HepG2 (cell line): ENCODE measurements around the gene OTOGL. TPM values are rescaled to one million over a fixed set of nuclear protein-coding genes. Genes with fewer than 3 reads are reported as not detected.

ENCODE experiments used
- ATAC-seq: fragments of 200-7000 bp; cut with Tn5 transposase; 3 replicates; pipeline ENCODE4 v1.9.1; 2020; ENCODE audit warnings: mild to moderate bottlenecking, moderate library complexity
- BruUV-seq: library from RNA; stranded (reverse); fragments of 400-500 nt; replicated peaks from 2 replicates; lab custom pipeline; 2021; lab: Mats Ljungman, UMichigan
- CTCF ChIA-PET: fragments of 300-600 bp; formaldehyde crosslinking; extraction: SDS; loops from one replicate; lab custom pipeline; 2021; ENCODE audit warnings: low total read pairs, inconsistent platforms, low intra/inter-chr PET ratio; lab: Yijun Ruan, JAX
- POLR2A ChIA-PET: fragments of 350-600 bp; sonication (Branson Sonifier 250); formaldehyde crosslinking; loops from one replicate; lab custom pipeline; 2020; ENCODE audit warnings: antibody characterized with exemption, inconsistent platforms; lab: Yijun Ruan, JAX
- DNase-seq: peaks from one replicate; pipeline ENCODE4 v3.0.0-alpha.2; 2015; ENCODE audit warnings: low spot score
- FAIRE-seq: peaks from 3 replicates; lab custom pipeline; 2011; peaks lifted over from hg19 to GRCh38; lab: Jason Lieb, UNC
- H2AFZ ChIP-seq: one replicate; pipeline ENCODE4 v1.6.1; 2011; ENCODE audit warnings: low read length, inconsistent platforms
- H3K27ac ChIP-seq: fragments of 300-600 bp; 3 replicates; pipeline ENCODE4 v1.8.0; 2011; ENCODE audit warnings: mixed run types, mild to moderate bottlenecking, mixed read lengths, low read length, inconsistent platforms; ENCODE audit not compliant: insufficient read depth; ENCODE audit errors: extremely low read length
- H3K27me3 ChIP-seq, 2 experiments: fragments of 200-600 bp in 1 of 2; 2 replicates in 1 of 2; 3 replicates in 1 of 2; pipeline versions ENCODE4 v1.6.0 to v1.8.0; 2011; ENCODE audit warnings: low read length in 2 of 2, mild to moderate bottlenecking in 2 of 2, moderate library complexity in 2 of 2, inconsistent platforms in 1 of 2; ENCODE audit not compliant: insufficient read depth in 2 of 2, control insufficient read depth in 1 of 2
- H3K36me3 ChIP-seq, 2 experiments: fragments of 200-600 bp in 1 of 2; replicated peaks in 1 of 2; 2 replicates in 1 of 2; 3 replicates in 1 of 2; pipeline versions ENCODE4 v1.5.1 to v1.8.0; 2011; ENCODE audit warnings: low read length in 2 of 2, inconsistent platforms in 1 of 2; ENCODE audit not compliant: insufficient read depth in 2 of 2, control insufficient read depth in 1 of 2
- H3K4me1 ChIP-seq: 2 replicates; pipeline ENCODE4 v1.5.1; 2012; ENCODE audit warnings: low read length, inconsistent platforms; ENCODE audit not compliant: insufficient read depth
- H3K4me2 ChIP-seq: 2 replicates; pipeline ENCODE4 v1.6.0; 2011; ENCODE audit warnings: low read depth, low read length, inconsistent platforms
- H3K4me3 ChIP-seq, 3 experiments: fragments of 200-600 bp in 1 of 3; sonication (generic), shearing (Covaris generic) in 1 of 3; replicated peaks in 1 of 3; 2 replicates each; pipeline ENCODE4 v1.5.1; 2011 to 2016; ENCODE audit warnings: low read length in 3 of 3, inconsistent platforms in 2 of 3, low read depth in 2 of 3, mild to moderate bottlenecking in 2 of 3, control low read depth in 1 of 3, mixed read lengths in 1 of 3; ENCODE audit not compliant: insufficient read depth in 1 of 3
- H3K79me2 ChIP-seq: one replicate; pipeline ENCODE4 v1.6.1; 2011; ENCODE audit warnings: low read length, inconsistent platforms; ENCODE audit not compliant: insufficient read depth
- H3K9ac ChIP-seq: 2 replicates; pipeline ENCODE4 v1.6.0; 2011; ENCODE audit warnings: mild to moderate bottlenecking, low read depth, low read length, inconsistent platforms; ENCODE audit not compliant: insufficient read depth
- H3K9me3 ChIP-seq: 2 replicates; pipeline ENCODE4 v1.5.1; 2012; ENCODE audit warnings: mild to moderate bottlenecking, low read length
- H4K20me1 ChIP-seq: 2 replicates; pipeline ENCODE4 v1.6.0; 2011; ENCODE audit warnings: inconsistent platforms, mild to moderate bottlenecking, low read length, moderate library complexity; ENCODE audit not compliant: insufficient read depth
- CAMTA2 ChIP-seq: sonication (generic); formaldehyde crosslinking; IDR thresholded peaks from 2 replicates; pipeline ENCODE4 v1.4.0; 2020; ENCODE audit warnings: mild to moderate bottlenecking, missing genetic modification reagents, borderline replicate concordance
- EED ChIP-seq: sonication (generic); formaldehyde crosslinking; IDR thresholded peaks from 2 replicates; pipeline ENCODE4 v1.5.0; 2020; ENCODE audit warnings: mild to moderate bottlenecking, missing genetic modification reagents
- MBNL3 ChIP-seq: fragments of 250-450 bp; sonication (Bioruptor Pico); conservative IDR thresholded peaks from 2 replicates; pipeline ENCODE4 v1.8.0; 2022; ENCODE audit warnings: mild to moderate bottlenecking, inconsistent platforms
- PPARG ChIP-seq: conservative IDR thresholded peaks from 2 replicates; pipeline ENCODE4 v1.6.1; 2016; ENCODE audit warnings: missing biosample characterization, missing genetic modification reagents
- RBAK ChIP-seq: sonication (generic); formaldehyde crosslinking; IDR thresholded peaks from 2 replicates; pipeline ENCODE4 v1.5.1; 2020; ENCODE audit warnings: mild to moderate bottlenecking, missing genetic modification reagents
- ZFP36L1 ChIP-seq: sonication (generic); formaldehyde crosslinking; IDR thresholded peaks from 2 replicates; pipeline ENCODE4 v1.8.0; 2022; ENCODE audit warnings: mild to moderate bottlenecking, missing genetic modification reagents, moderate library complexity
- ZNF441 ChIP-seq: sonication (generic); formaldehyde crosslinking; IDR thresholded peaks from 2 replicates; pipeline ENCODE4 v1.7.0; 2021; ENCODE audit warnings: missing genetic modification reagents, borderline replicate concordance
- WGBS: methylation state at CpG from one replicate; pipeline ENCODE4 v1.1.6; 2017; ENCODE audit warnings: low lambda C conversion rate; 5-methylcytosine and 5-hydroxymethylcytosine counted together
- in situ Hi-C: cut with HindIII; loops from 2 replicates; pipeline ENCODE4 v1.10.0; 2017; ENCODE audit warnings: low pct_unique_long_range_greater_than_20kb; ENCODE audit not compliant: extremely low pct_ligation_motif_present
- intact Hi-C: fragments of 100-400 bp; cut with micrococcal nuclease; formaldehyde crosslinking; loops from one replicate; pipeline ENCODE4 v1.10.0; 2022; ENCODE audit not compliant: unreplicated experiment
- polyA plus RNA-seq, 8 experiments: library from polyadenylated mRNA; depleted of rRNA in 3 of 8; stranded (reverse) in 7 of 8; unstranded in 1 of 8; fragments of >200 nt; fragmentation: Illumina TruSeq in 4 of 8; extraction: Trizol in 4 of 8; gene quantifications; 2 replicates each; pipeline versions ENCODE4 v1.2.1 to v1.2.3, GENCODE V29; 2011 to 2016; ENCODE audit warnings: low read depth in 4 of 8, missing spikeins in 1 of 8, mixed read lengths in 1 of 8; ENCODE audit not compliant: insufficient read depth in 1 of 8
- total RNA-seq, 5 experiments: library from RNA; depleted of rRNA; stranded (reverse); fragments of >200 nt; fragmentation: Illumina TruSeq; extraction: Trizol; gene quantifications; 2 replicates each; pipeline ENCODE4 v1.2.3, GENCODE V29; 2016; ENCODE audit warnings: low read depth in 1 of 5
- TF ChIP-seq, protein P1 (sequence below): IDR thresholded peaks from 2 replicates; pipeline ENCODE4 v1.6.1; 2018; ENCODE audit warnings: missing genetic modification reagents, mild to moderate bottlenecking, missing compliant biosample characterization
- TF ChIP-seq, protein P2 (sequence below): sonication (generic); formaldehyde crosslinking; IDR thresholded peaks from 2 replicates; pipeline ENCODE4 v1.9.0; 2022; ENCODE audit warnings: missing genetic modification reagents, mild to moderate bottlenecking, borderline replicate concordance
- TF ChIP-seq, protein P3 (sequence below): sonication (generic); formaldehyde crosslinking; IDR thresholded peaks from 2 replicates; pipeline ENCODE4 v1.5.1; 2020; ENCODE audit warnings: missing genetic modification reagents, mild to moderate bottlenecking, borderline replicate concordance

OTOGL gene
- total and polyA plus RNA-seq, 2 of the 13 experiments (the other 11 are each of a cell fraction or from before 2014, with no cell fraction given): not detected

DNA sequence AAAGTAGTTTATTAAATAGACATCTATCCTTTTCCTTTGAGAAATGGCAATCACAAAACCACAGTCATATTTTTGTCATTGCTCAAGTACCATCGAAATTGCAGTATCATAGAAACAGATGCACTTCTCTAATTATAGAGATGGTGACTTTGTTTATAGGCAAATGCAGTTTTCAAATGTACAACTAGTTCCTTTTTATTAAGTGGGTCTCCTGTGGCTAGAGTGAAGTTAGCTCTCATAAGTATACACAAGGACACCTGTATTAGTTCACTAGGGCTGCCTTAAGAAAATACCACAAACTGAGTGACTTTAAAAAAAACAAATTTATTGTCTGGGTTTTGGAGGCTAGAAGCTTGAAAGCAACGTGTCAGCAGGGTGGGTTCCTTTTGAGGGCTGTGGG lies 62.8 kb downstream of the OTOGL start:
- no peaks in the 10 kb centered on the region for H3K36me3 ChIP-seq
- DNase-seq (no peak), ATAC-seq (no peak), FAIRE-seq (no peak)
- H3K27ac ChIP-seq: no peak overlapping the region
- H3K4me2 ChIP-seq: no peak overlapping the region
- no TSS peak for BruUV-seq
- H3K9ac ChIP-seq: no peak overlapping the region
- in situ Hi-C loops: no loop called here
- intact Hi-C loops: no loop called here
- no peak overlapping the region for H3K4me3 ChIP-seq
- no peaks in the 10 kb centered on the region for H3K4me1 ChIP-seq
- no peaks in the 10 kb centered on the region for H4K20me1 ChIP-seq
- WGBS: 0% methylated on average over 2 of the region's 2 CpGs
- H2AFZ ChIP-seq: no peak overlapping the region
- no peaks in the 10 kb centered on the region for H3K79me2 ChIP-seq
- CTCF ChIA-PET: no interaction called here
- TF ChIP-seq, protein P1, sequence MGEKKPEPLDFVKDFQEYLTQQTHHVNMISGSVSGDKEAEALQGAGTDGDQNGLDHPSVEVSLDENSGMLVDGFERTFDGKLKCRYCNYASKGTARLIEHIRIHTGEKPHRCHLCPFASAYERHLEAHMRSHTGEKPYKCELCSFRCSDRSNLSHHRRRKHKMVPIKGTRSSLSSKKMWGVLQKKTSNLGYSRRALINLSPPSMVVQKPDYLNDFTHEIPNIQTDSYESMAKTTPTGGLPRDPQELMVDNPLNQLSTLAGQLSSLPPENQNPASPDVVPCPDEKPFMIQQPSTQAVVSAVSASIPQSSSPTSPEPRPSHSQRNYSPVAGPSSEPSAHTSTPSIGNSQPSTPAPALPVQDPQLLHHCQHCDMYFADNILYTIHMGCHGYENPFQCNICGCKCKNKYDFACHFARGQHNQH (CRISPR knock-in tag): no peak
- no peak for TF ChIP-seq ZFP36L1 (CRISPR knock-in tag)
- TF ChIP-seq CAMTA2 (CRISPR knock-in tag): no peak
- no peak for TF ChIP-seq ZNF441
- TF ChIP-seq MBNL3 (CRISPR knock-in tag): no peak
- no peak for TF ChIP-seq RBAK (CRISPR knock-in tag)
- POLR2A ChIA-PET: no interaction called here
- H3K9me3 ChIP-seq: no peaks in the 10 kb centered on the region
- no peaks in the 10 kb centered on the region for H3K27me3 ChIP-seq

DNA sequence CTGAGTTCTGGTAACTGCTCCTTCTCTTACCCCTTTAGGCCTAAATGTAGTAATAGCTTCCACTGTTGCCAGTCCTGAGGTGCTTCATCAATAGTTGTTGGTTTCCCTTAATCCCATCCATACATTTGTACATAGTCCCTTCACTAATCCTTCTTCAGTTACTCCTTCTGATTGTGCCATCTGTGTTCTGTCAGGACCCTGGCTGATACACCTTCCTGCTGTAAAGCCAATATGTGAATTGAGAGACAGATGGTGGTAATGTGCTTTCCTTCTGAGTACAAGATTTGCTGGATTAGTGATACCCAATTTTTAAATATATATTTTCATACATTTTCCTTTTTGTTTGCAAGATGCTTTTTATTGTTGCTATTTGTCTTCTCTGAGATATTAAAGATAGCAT lies 66.4 kb downstream of the OTOGL start:
- Histone ChIP-seq H3K9ac (no peak overlapping the region), H3K4me1 (no peaks in the 10 kb centered on the region), H2AFZ (no peak overlapping the region), H3K4me3 (no peak overlapping the region), H3K4me2 (no peak overlapping the region), H3K79me2 (no peaks in the 10 kb centered on the region), H3K9me3 (no peaks in the 10 kb centered on the region), H4K20me1 (no peaks in the 10 kb centered on the region), H3K36me3 (no peaks in the 10 kb centered on the region), H3K27ac (no peak overlapping the region), H3K27me3 (no peaks in the 10 kb centered on the region)
- DNase-seq: no peak
- intact Hi-C loops (no loop called here), in situ Hi-C loops (no loop called here)
- no TSS peak for BruUV-seq
- CTCF ChIA-PET: no interaction called here
- TF ChIP-seq, protein P2, sequence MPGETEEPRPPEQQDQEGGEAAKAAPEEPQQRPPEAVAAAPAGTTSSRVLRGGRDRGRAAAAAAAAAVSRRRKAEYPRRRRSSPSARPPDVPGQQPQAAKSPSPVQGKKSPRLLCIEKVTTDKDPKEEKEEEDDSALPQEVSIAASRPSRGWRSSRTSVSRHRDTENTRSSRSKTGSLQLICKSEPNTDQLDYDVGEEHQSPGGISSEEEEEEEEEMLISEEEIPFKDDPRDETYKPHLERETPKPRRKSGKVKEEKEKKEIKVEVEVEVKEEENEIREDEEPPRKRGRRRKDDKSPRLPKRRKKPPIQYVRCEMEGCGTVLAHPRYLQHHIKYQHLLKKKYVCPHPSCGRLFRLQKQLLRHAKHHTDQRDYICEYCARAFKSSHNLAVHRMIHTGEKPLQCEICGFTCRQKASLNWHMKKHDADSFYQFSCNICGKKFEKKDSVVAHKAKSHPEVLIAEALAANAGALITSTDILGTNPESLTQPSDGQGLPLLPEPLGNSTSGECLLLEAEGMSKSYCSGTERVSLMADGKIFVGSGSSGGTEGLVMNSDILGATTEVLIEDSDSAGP: no peak
- TF ChIP-seq, protein P3, sequence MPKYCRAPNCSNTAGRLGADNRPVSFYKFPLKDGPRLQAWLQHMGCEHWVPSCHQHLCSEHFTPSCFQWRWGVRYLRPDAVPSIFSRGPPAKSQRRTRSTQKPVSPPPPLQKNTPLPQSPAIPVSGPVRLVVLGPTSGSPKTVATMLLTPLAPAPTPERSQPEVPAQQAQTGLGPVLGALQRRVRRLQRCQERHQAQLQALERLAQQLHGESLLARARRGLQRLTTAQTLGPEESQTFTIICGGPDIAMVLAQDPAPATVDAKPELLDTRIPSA: no peak
- TF ChIP-seq PPARG (no peak), EED (CRISPR knock-in tag) (no peak)
- no peak for FAIRE-seq
- POLR2A ChIA-PET: no interaction called here
- ATAC-seq: no peak
